Type B pancreatic cell (in vitro differentiated cells): ENCODE measurements around the gene SEC24A. TPM values are rescaled to one million over a fixed set of nuclear protein-coding genes. Genes with fewer than 3 reads are reported as not detected.
"Not testable (repeated sequence)": the region's sequence is repeated elsewhere in the genome, so short reads cannot be mapped to it uniquely, and the experiment has no call there.

Experiments
- DNase-seq: peaks from one replicate; pipeline ENCODE4 v3.0.0; 2021; ENCODE audit warnings: mixed read lengths; ENCODE audit not compliant: unreplicated experiment; ENCODE audit errors: extremely low spot score
- H3K27ac Mint-ChIP-seq: 2 replicates; pipeline ENCODE4 v1.8.0; 2021; ENCODE audit warnings: mild to moderate bottlenecking, mixed read lengths
- H3K27me3 Mint-ChIP-seq: 2 replicates; pipeline ENCODE4 v1.8.0; 2021; ENCODE audit warnings: mixed read lengths
- H3K36me3 Mint-ChIP-seq: 2 replicates; pipeline ENCODE4 v1.8.0; 2021; ENCODE audit warnings: mixed read lengths
- H3K4me1 Mint-ChIP-seq: one replicate; pipeline ENCODE4 v1.8.0; 2021; ENCODE audit warnings: mixed read lengths; ENCODE audit not compliant: unreplicated experiment
- H3K4me3 Mint-ChIP-seq: 2 replicates; pipeline ENCODE4 v1.8.0; 2021; ENCODE audit warnings: mild to moderate bottlenecking, mixed read lengths
- H3K9me3 Mint-ChIP-seq: 2 replicates; pipeline ENCODE4 v1.8.0; 2021; ENCODE audit warnings: mixed read lengths
- CTCF ChIP-seq: fragments of 200-600 bp; sonication (generic); conservative IDR thresholded peaks from 2 replicates; pipeline ENCODE4 v1.5.0; 2021; ENCODE audit warnings: antibody characterized with exemption, mild to moderate bottlenecking
- total RNA-seq: library from RNA; stranded (reverse); gene quantifications from 2 replicates; pipeline ENCODE4 v1.2.1, GENCODE V29; 2021; ENCODE audit warnings: low replicate concordance

SEC24A gene
- total RNA-seq, 1 donor from 2014 or later, result 27.5 TPM

- Mint-ChIP-seq H3K36me3 (no peaks in the 10 kb centered on the region), H3K27me3 (no peaks in the 10 kb centered on the region), H3K27ac (peak overlapping the region; percentile 41), H3K4me3 (no peak overlapping the region), H3K4me1 (peaks cover 5% of the 10 kb centered on the region), H3K9me3 (no peaks in the 10 kb centered on the region)
- DNase-seq, result no peak
- TF ChIP-seq CTCF, result no peak
These were observed 9.8 kb upstream of the SEC24A start for GRCh38 chr5:134638760-134639201.

- no peaks in the 10 kb centered on the region for H3K9me3 Mint-ChIP-seq
- H3K27me3 Mint-ChIP-seq, result no peaks in the 10 kb centered on the region
- DNase-seq, result no peak
- TF ChIP-seq CTCF, result no peak
- H3K36me3 Mint-ChIP-seq, result no peaks in the 10 kb centered on the region
- no peak overlapping the region for H3K27ac Mint-ChIP-seq
- H3K4me3 Mint-ChIP-seq, result no peak overlapping the region
- H3K4me1 Mint-ChIP-seq, result peaks cover 5% of the 10 kb centered on the region
These were observed 5.6 kb upstream of the SEC24A start for GRCh38 chr5:134642931-134643530.

- TF ChIP-seq CTCF, result no peak
- Mint-ChIP-seq H3K9me3 (no peaks in the 10 kb centered on the region), H3K4me3 (peak overlapping the region; percentile 95), H3K27me3 (no peaks in the 10 kb centered on the region), H3K4me1 (peaks cover 9% of the 10 kb centered on the region), H3K27ac (peak overlapping the region; percentile 99), H3K36me3 (peaks cover 8% of the 10 kb centered on the region)
- no peak for DNase-seq
These were observed 698 bp upstream of the SEC24A start for GRCh38 chr5:134647750-134648424.

GRCh38 chr5:134649163-134649835 lies 714 bp downstream of the SEC24A start:
- no peaks in the 10 kb centered on the region for H3K9me3 Mint-ChIP-seq
- H3K4me1 Mint-ChIP-seq, result peaks cover 6% of the 10 kb centered on the region
- no peak for TF ChIP-seq CTCF
- peak overlapping the region; percentile 99 for H3K27ac Mint-ChIP-seq
- H3K27me3 Mint-ChIP-seq, result no peaks in the 10 kb centered on the region
- H3K36me3 Mint-ChIP-seq, result peaks cover 8% of the 10 kb centered on the region
- H3K4me3 Mint-ChIP-seq, result peak overlapping the region; percentile 95
- DNase-seq, result no peak

GRCh38 chr5:134650660-134651059 lies 2.1 kb downstream of the SEC24A start:
- not testable (repeated sequence) for H3K9me3 Mint-ChIP-seq, DNase-seq, H3K36me3 Mint-ChIP-seq, H3K27me3 Mint-ChIP-seq, H3K4me1 Mint-ChIP-seq
- peak overlapping the region; percentile 31 for H3K27ac Mint-ChIP-seq
- peak overlapping the region; percentile 67 for H3K4me3 Mint-ChIP-seq

- H3K27ac Mint-ChIP-seq, result no peak overlapping the region
- no peak overlapping the region for H3K4me3 Mint-ChIP-seq
- TF ChIP-seq CTCF, result no peak
These were observed 2.9 kb downstream of the SEC24A start for GRCh38 chr5:134651531-134651930.

More at GRCh38 chr5:134651531-134651930, 2.9 kb downstream of the SEC24A start:
- no peak for DNase-seq
- no peaks in the 10 kb centered on the region for H3K9me3 Mint-ChIP-seq
- peaks cover 12% of the 10 kb centered on the region for H3K36me3 Mint-ChIP-seq
- H3K27me3 Mint-ChIP-seq, result no peaks in the 10 kb centered on the region
- peaks cover 6% of the 10 kb centered on the region for H3K4me1 Mint-ChIP-seq
